ENCODE data around the gene CD53.

CD53 gene

GRCh38 chr1:110846861-110847260, 26.1 kb upstream of the CD53 start:
- H3K9ac ChIP-seq (ENCODE audit: low read length) = no peak overlapping the region
- H4K20me1 ChIP-seq (ENCODE audit: insufficient read depth, low read length) = no peaks in the 10 kb centered on the region
- H3K9me3 ChIP-seq (ENCODE audit: insufficient read depth, low read length) = no peaks in the 10 kb centered on the region
- H2AFZ ChIP-seq (ENCODE audit: low read depth, low read length) = no peak overlapping the region
- no peak overlapping the region for H3K27ac ChIP-seq (ENCODE audit: low read length)
- H3K4me1 ChIP-seq (ENCODE audit: low read length) = no peaks in the 10 kb centered on the region
- TF ChIP-seq EZH2phosphoT487 (IDR thresholded peaks at IDR 0.05; ENCODE audit: low read depth) (no peak), CTCF (IDR thresholded peaks at IDR 0.05; ENCODE audit: low read depth, low read length) (no peak)
- H3K27me3 ChIP-seq (ENCODE audit: low read depth, low read length) = no peaks in the 10 kb centered on the region
- no peak overlapping the region for H3K4me2 ChIP-seq (ENCODE audit: low read length)
- H3K79me2 ChIP-seq (ENCODE audit: low read length) = no peaks in the 10 kb centered on the region
- no peaks in the 10 kb centered on the region for H3K36me3 ChIP-seq (replicated peaks; ENCODE audit: low read depth, low read length)
- no peak overlapping the region for H3K4me3 ChIP-seq (ENCODE audit: low read length)

- no peaks in the 10 kb centered on the region for H3K9me3 ChIP-seq (ENCODE audit: insufficient read depth, low read length)
- TF ChIP-seq EZH2phosphoT487 (IDR thresholded peaks at IDR 0.05; ENCODE audit: low read depth) (no peak), CTCF (IDR thresholded peaks at IDR 0.05; ENCODE audit: low read depth, low read length) (no peak)
- no peaks in the 10 kb centered on the region for H3K79me2 ChIP-seq (ENCODE audit: low read length)
- no peak overlapping the region for H3K4me2 ChIP-seq (ENCODE audit: low read length)
- H3K27me3 ChIP-seq (ENCODE audit: low read depth, low read length) = no peaks in the 10 kb centered on the region
- no peak overlapping the region for H3K27ac ChIP-seq (ENCODE audit: low read length)
- no peak overlapping the region for H2AFZ ChIP-seq (ENCODE audit: low read depth, low read length)
- no peaks in the 10 kb centered on the region for H3K4me1 ChIP-seq (ENCODE audit: low read length)
- no peak overlapping the region for H3K9ac ChIP-seq (ENCODE audit: low read length)
- H4K20me1 ChIP-seq (ENCODE audit: insufficient read depth, low read length) = no peaks in the 10 kb centered on the region
- no peak overlapping the region for H3K4me3 ChIP-seq (ENCODE audit: low read length)
- H3K36me3 ChIP-seq (replicated peaks; ENCODE audit: low read depth, low read length) = no peaks in the 10 kb centered on the region
Observed at GRCh38 chr1:110850145-110850544, 22.8 kb upstream of the CD53 start.

- Histone ChIP-seq H3K4me2 (ENCODE audit: low read length) (no peak overlapping the region), H3K27me3 (ENCODE audit: low read depth, low read length) (no peaks in the 10 kb centered on the region), H3K9ac (ENCODE audit: low read length) (no peak overlapping the region), H3K79me2 (ENCODE audit: low read length) (no peaks in the 10 kb centered on the region), H3K9me3 (ENCODE audit: insufficient read depth, low read length) (no peaks in the 10 kb centered on the region), H2AFZ (ENCODE audit: low read depth, low read length) (no peak overlapping the region), H3K36me3 (replicated peaks; ENCODE audit: low read depth, low read length) (no peaks in the 10 kb centered on the region), H3K4me1 (ENCODE audit: low read length) (no peaks in the 10 kb centered on the region), H3K27ac (ENCODE audit: low read length) (no peak overlapping the region), H4K20me1 (ENCODE audit: insufficient read depth, low read length) (no peaks in the 10 kb centered on the region), H3K4me3 (ENCODE audit: low read length) (no peak overlapping the region)
- TF ChIP-seq EZH2phosphoT487 (IDR thresholded peaks at IDR 0.05; ENCODE audit: low read depth) (no peak), CTCF (IDR thresholded peaks at IDR 0.05; ENCODE audit: low read depth, low read length) (no peak)
Observed at GRCh38 chr1:110850627-110851026, 22.3 kb upstream of the CD53 start.

GRCh38 chr1:110853135-110853534, 19.8 kb upstream of the CD53 start:
- H3K9ac ChIP-seq (ENCODE audit: low read length) = no peak overlapping the region
- no peaks in the 10 kb centered on the region for H3K4me1 ChIP-seq (ENCODE audit: low read length)
- no peak for TF ChIP-seq CTCF (IDR thresholded peaks at IDR 0.05; ENCODE audit: low read depth, low read length)
- TF ChIP-seq EZH2phosphoT487 (IDR thresholded peaks at IDR 0.05; ENCODE audit: low read depth) = no peak
- no peaks in the 10 kb centered on the region for H3K9me3 ChIP-seq (ENCODE audit: insufficient read depth, low read length)
- H3K79me2 ChIP-seq (ENCODE audit: low read length) = no peaks in the 10 kb centered on the region
- no peak overlapping the region for H3K4me2 ChIP-seq (ENCODE audit: low read length)
- H3K36me3 ChIP-seq (replicated peaks; ENCODE audit: low read depth, low read length) = no peaks in the 10 kb centered on the region
- H3K27ac ChIP-seq (ENCODE audit: low read length) = no peak overlapping the region
- H4K20me1 ChIP-seq (ENCODE audit: insufficient read depth, low read length) = no peaks in the 10 kb centered on the region
- H3K4me3 ChIP-seq (ENCODE audit: low read length) = no peak overlapping the region
- no peak overlapping the region for H2AFZ ChIP-seq (ENCODE audit: low read depth, low read length)
- no peaks in the 10 kb centered on the region for H3K27me3 ChIP-seq (ENCODE audit: low read depth, low read length)
